OCI-LY7 (cell line): ENCODE data around the gene MKS1. TPM values are rescaled to one million over a fixed set of nuclear protein-coding genes. Genes with fewer than 3 reads are reported as not detected.

ENCODE experiments used
- BruUV-seq: library from RNA; stranded (reverse); fragments of 400-500 nt; replicated peaks from 2 replicates; lab custom pipeline; 2021; lab: Mats Ljungman, UMichigan
- CTCF ChIA-PET: fragments of 300-600 bp; sonication (Branson Sonifier 250); formaldehyde crosslinking; loops from one replicate; lab custom pipeline; 2022; ENCODE audit warnings: antibody characterized with exemption; ENCODE audit not compliant: unreplicated experiment; lab: Charles Lee
- POLR2A ChIA-PET: fragments of 300-600 bp; sonication (Branson Sonifier 250); formaldehyde crosslinking; loops from one replicate; lab custom pipeline; 2022; ENCODE audit warnings: antibody characterized with exemption; lab: Charles Lee
- DNase-seq: peaks from one replicate; pipeline ENCODE4 v3.0.0-alpha.2; 2015; ENCODE audit warnings: low spot score
- H2AFZ ChIP-seq: fragments of 200-600 bp; sonication (generic), shearing (Covaris generic); 2 replicates; pipeline ENCODE4 v1.6.1; 2014; ENCODE audit warnings: mild to moderate bottlenecking, antibody characterized with exemption, low read length, moderate library complexity
- H3K27ac ChIP-seq: fragments of 200-600 bp; sonication (generic); 2 replicates; pipeline ENCODE4 v1.5.1; 2014; ENCODE audit warnings: mixed run types, low read depth, mild to moderate bottlenecking, moderate library complexity, low read length, inconsistent platforms; ENCODE audit not compliant: poor library complexity, severe bottlenecking
- H3K36me3 ChIP-seq: fragments of 200-600 bp; sonication (generic); 2 replicates; pipeline ENCODE4 v1.6.1; 2014; ENCODE audit warnings: mild to moderate bottlenecking, antibody characterized with exemption, low read length, moderate library complexity, mixed read lengths; ENCODE audit not compliant: insufficient read depth
- H3K4me1 ChIP-seq: fragments of 200-600 bp; sonication (generic); 2 replicates; pipeline ENCODE4 v1.5.1; 2014; ENCODE audit warnings: mild to moderate bottlenecking, low read length; ENCODE audit not compliant: insufficient read depth, poor library complexity, severe bottlenecking
- H3K4me2 ChIP-seq: fragments of 200-600 bp; sonication (generic); 2 replicates; pipeline ENCODE4 v1.6.1; 2014; ENCODE audit warnings: mild to moderate bottlenecking, low read length
- H3K4me3 ChIP-seq: fragments of 200-600 bp; sonication (generic); 2 replicates; pipeline ENCODE4 v1.5.1; 2014; ENCODE audit warnings: mild to moderate bottlenecking, low read depth, low read length; ENCODE audit not compliant: poor library complexity, severe bottlenecking
- H3K79me2 ChIP-seq: fragments of 200-600 bp; sonication (generic); 2 replicates; pipeline ENCODE4 v1.6.1; 2016; ENCODE audit warnings: low read depth, mild to moderate bottlenecking, low read length, moderate library complexity, mixed read lengths; ENCODE audit not compliant: insufficient read depth
- H3K9me2 ChIP-seq: fragments of 200-600 bp; sonication (generic); 2 replicates; pipeline ENCODE4 v1.6.1; 2016; ENCODE audit warnings: mild to moderate bottlenecking, low read length, mixed read lengths; ENCODE audit not compliant: insufficient read depth
- H3K9me3 ChIP-seq: fragments of 200-600 bp; sonication (generic); 2 replicates; pipeline ENCODE4 v1.6.1; 2014; ENCODE audit warnings: mild to moderate bottlenecking, mixed run types, low read length, mixed read lengths
- H4K20me1 ChIP-seq: fragments of 200-600 bp; sonication (generic); 2 replicates; pipeline ENCODE4 v1.6.1; 2014; ENCODE audit warnings: mild to moderate bottlenecking, antibody characterized with exemption, low read length, moderate library complexity, mixed read lengths; ENCODE audit not compliant: insufficient read depth
- CTCF ChIP-seq: fragments of 200-600 bp; sonication (generic); conservative IDR thresholded peaks from 2 replicates; pipeline ENCODE4 v1.5.1; 2014; ENCODE audit warnings: mild to moderate bottlenecking, antibody characterized with exemption, low read length, moderate library complexity, mixed read lengths
- EZH2phosphoT487 ChIP-seq: fragments of 200-600 bp; sonication (generic); IDR thresholded peaks from 2 replicates; pipeline ENCODE4 v1.6.1; 2018; ENCODE audit warnings: low read depth, borderline replicate concordance, mild to moderate bottlenecking, mixed run types, antibody characterized with exemption, low read length, moderate library complexity, mixed read lengths
- intact Hi-C: fragments of 100-400 bp; cut with micrococcal nuclease; formaldehyde crosslinking; loops from one replicate; pipeline ENCODE4 v1.10.0; 2022; ENCODE audit not compliant: unreplicated experiment
- total RNA-seq, 2 experiments: library from RNA; depleted of rRNA in 1 of 2; stranded (reverse); fragments of >200 nt in 1 of 2; shearing (Covaris generic) in 1 of 2; gene quantifications; 2 replicates each; pipeline ENCODE4 v1.2.3, GENCODE V29; 2014 to 2022

Gene MKS1
- total RNA-seq, 2 experiments from 2014 or later, result 0.69 to 26.9 TPM

GRCh38 chr17:58227733-58228132 is 8.7 kb upstream of the MKS1 start:
- no peak for DNase-seq
- no peaks in the 10 kb centered on the region for H3K4me1 ChIP-seq
- TF ChIP-seq CTCF (no peak), EZH2phosphoT487 (no peak)
- H3K79me2 ChIP-seq, result no peaks in the 10 kb centered on the region
- no peak overlapping the region for H2AFZ ChIP-seq
- H3K9me3 ChIP-seq, result no peaks in the 10 kb centered on the region
- CTCF ChIA-PET, result no interaction called here
- intact Hi-C loops, result no loop called here
- no peak overlapping the region for H3K4me3 ChIP-seq
- H3K4me2 ChIP-seq, result no peak overlapping the region
- no peak overlapping the region for H3K27ac ChIP-seq
- H4K20me1 ChIP-seq, result no peaks in the 10 kb centered on the region
- POLR2A ChIA-PET, result no interaction called here
- BruUV-seq, result no TSS peak
- no peaks in the 10 kb centered on the region for H3K9me2 ChIP-seq
- no peaks in the 10 kb centered on the region for H3K36me3 ChIP-seq

DNA sequence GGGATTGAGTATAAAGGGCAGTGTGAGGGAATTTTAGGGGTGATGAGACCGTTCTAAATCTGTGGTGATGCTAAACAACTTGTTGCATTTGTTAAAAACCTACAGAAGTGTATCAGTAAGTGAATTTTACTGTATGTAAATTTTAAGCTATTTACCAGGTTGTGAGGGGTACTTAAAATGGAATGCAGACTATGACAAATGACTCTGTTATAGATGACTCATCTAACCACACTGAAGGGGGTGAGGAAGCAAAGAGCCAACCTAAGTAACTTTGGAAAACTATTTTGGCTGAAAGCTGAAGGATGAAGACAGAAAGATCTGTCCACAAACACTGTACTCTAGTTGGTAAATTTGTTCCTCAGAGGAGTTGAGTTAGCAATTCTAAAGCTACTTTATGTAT is 5.3 kb upstream of the MKS1 start:
- Histone ChIP-seq H3K4me1 (peaks cover 7% of the 10 kb centered on the region), H3K9me3 (no peaks in the 10 kb centered on the region), H3K9me2 (no peaks in the 10 kb centered on the region), H3K79me2 (no peaks in the 10 kb centered on the region), H3K27ac (no peak overlapping the region), H3K36me3 (no peaks in the 10 kb centered on the region), H2AFZ (no peak overlapping the region), H3K4me2 (no peak overlapping the region), H4K20me1 (no peaks in the 10 kb centered on the region), H3K4me3 (no peak overlapping the region)
- no TSS peak for BruUV-seq
- DNase-seq, result no peak
- TF ChIP-seq EZH2phosphoT487 (no peak), CTCF (no peak)
- ChIA-PET POLR2A (no interaction called here), CTCF (no interaction called here)
- intact Hi-C loops, result no loop called here

DNA sequence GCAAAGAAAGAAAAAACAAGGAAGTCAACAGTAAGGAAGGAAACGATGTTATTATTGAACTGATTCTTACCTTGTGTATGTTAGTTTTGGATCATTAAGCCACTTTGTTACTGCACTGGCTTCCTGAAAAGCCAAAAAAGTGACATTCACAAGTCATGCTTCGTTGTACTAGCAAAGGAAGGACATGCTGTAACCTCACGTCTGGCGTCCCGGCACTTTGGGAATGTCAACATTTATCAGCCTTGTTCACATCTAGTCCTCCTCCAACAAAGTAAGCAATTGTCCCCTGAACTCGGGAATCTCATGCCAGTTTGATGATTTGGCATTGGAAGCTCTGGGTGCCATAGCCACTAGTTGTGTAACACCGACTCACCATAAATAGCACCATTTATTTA is 731 bp upstream of the MKS1 start:
- intact Hi-C loops, result no loop called here
- H3K9me3 ChIP-seq, result no peaks in the 10 kb centered on the region
- H3K9me2 ChIP-seq, result no peaks in the 10 kb centered on the region
- no peak overlapping the region for H3K27ac ChIP-seq
- TF ChIP-seq CTCF (no peak), EZH2phosphoT487 (no peak)
- H3K36me3 ChIP-seq, result no peaks in the 10 kb centered on the region
- DNase-seq, result no peak
- no peaks in the 10 kb centered on the region for H3K79me2 ChIP-seq
- no TSS peak for BruUV-seq
- H3K4me3 ChIP-seq, result peak overlapping the region; percentile 51
- no peaks in the 10 kb centered on the region for H4K20me1 ChIP-seq
- peak overlapping the region; percentile 62 for H3K4me2 ChIP-seq
- ChIA-PET CTCF (no interaction called here), POLR2A (interaction anchor here (0.7 to 1.2 kb wide), 4 partner anchors 10 to 1267 kb away, joined by 3 read pairs; no protein-coding TSS in a partner anchor)
- peaks cover 13% of the 10 kb centered on the region for H3K4me1 ChIP-seq
- peak overlapping the region; percentile 86; the same call in 1 of the 2 replicates for H2AFZ ChIP-seq
